GM19240 (cell line): ENCODE data around the gene CASP10.

ENCODE experiments used
- DNase-seq: peaks from one replicate; pipeline ENCODE4 v3.0.0; 2011; ENCODE audit warnings: low spot score; ENCODE audit not compliant: insufficient read length

CASP10 gene

GRCh38 chr2:201196003-201196402 is 13.1 kb downstream of the CASP10 start:
- no peak for DNase-seq

DNA sequence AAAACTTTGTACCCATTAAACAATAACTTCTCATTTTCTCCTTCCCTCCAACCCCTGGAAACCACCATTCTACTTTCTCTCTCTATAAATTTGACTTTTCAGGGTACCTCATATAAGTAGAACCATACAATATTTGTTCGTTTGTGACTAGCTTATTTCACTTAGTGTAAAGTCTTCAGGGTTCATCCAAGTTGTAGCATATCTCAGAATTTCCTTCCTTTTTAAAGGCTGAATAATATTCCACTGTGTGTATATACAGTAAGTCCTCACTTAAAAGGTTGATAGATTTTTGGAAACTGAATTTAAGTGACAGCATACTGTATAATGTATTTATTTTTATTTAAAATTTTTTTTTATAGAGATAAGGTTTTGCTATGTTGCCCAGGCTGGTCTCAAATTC is 13.9 kb downstream of the CASP10 start:
- DNase-seq = no peak

GRCh38 chr2:201197781-201198180 is 14.8 kb downstream of the CASP10 start:
- DNase-seq = no peak

GRCh38 chr2:201199847-201200246 is 16.9 kb downstream of the CASP10 start:
- no peak for DNase-seq

GRCh38 chr2:201200345-201200744 is 17.4 kb downstream of the CASP10 start:
- no peak for DNase-seq

DNA sequence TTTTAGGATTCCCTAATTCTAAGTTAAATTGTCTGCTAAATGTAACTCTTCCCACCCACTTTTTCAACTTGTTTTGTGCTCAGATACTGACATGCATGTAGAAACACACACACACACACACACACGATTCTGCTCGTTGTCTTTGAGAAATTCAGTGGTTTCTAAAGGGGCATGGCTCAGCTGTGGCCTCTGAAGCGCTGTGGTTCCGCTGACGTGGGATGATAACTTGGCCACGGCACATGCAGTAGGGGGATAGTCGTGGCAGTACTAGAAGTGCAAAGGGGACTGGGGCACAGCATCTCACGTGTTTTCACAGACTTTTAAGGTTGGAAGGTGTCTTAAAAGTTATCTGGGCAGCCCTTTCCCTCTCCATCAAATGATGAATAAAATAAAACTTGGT is 18.4 kb downstream of the CASP10 start:
- DNase-seq = no peak

- no peak for DNase-seq
Measured at GRCh38 chr2:201203916-201204654, 21.1 kb downstream of the CASP10 start.

DNA sequence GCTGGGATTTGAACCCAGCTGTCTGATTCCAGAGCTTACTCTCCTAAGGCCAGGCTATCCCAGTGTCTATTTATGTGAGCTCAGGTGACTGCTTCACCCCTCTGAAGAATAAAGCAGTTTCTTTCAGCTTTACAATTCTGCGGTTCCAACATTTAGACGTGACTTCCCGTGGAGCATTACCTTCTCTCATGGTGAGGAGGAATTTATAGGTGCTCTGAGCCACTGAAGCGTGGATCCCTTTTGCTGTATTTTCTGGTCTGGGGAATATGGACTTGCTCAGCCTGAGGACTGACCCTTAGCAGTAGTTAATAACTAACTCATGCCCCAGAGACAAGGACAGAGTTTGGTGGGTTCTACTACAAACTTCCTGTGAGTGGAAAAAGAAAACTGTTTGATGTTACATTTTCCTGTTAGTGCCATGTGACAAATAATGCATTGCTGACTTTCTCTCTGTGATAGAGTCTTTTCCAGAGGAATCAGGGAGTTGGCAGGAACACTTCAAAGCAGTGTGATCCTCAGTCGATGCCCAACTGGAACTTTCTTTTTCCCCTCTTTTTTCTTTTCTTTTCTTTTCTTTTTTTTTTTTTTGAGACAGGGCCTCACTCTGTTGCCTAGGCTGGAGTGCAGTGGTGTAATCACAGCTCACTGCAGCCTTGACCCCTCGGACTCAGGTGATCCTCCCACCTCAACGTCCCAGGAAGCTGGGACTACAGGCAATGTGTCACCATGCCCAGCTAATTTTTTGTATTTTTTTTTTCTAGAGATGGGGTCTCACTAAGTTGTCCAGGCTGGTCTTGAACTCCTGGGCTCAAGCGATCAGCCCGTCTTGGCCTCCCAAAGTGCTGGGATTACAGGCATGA is 21.9 kb downstream of the CASP10 start:
- no peak for DNase-seq

GRCh38 chr2:201205515-201205849 is 22.5 kb downstream of the CASP10 start:
- DNase-seq = no peak

DNA sequence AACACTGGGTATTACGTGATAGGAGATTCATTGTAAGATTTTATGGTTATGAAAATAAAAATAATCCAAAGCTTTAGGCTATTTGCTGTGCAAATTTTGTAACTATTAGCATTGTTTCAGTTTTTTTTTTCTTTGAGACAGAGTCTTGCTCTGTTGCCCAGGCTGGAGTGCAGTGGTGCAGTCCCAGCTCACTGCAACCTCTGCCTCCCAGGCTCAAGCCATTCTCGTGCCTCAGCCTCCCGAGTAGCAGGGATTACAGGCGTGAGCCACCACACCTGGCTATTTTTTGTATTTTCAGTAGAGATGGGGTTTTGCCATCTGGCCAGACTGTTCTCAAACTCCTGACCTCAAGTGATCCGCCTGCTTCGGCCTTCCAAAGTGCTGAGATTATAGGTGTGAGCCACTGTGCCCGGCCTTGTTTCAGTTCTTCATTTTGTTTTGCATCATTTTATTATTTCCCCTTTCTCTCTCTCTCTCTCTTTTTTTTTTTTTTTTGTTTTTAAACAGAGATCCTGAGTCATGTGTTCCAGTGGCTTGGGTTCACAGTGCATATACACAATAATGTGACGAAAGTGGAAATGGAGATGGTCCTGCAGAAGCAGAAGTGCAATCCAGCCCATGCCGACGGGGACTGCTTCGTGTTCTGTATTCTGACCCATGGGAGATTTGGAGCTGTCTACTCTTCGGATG is 25.8 kb downstream of the CASP10 start:
- DNase-seq = no peak

- DNase-seq = no peak
Measured at GRCh38 chr2:201215963-201216362, 33.0 kb downstream of the CASP10 start.

DNA sequence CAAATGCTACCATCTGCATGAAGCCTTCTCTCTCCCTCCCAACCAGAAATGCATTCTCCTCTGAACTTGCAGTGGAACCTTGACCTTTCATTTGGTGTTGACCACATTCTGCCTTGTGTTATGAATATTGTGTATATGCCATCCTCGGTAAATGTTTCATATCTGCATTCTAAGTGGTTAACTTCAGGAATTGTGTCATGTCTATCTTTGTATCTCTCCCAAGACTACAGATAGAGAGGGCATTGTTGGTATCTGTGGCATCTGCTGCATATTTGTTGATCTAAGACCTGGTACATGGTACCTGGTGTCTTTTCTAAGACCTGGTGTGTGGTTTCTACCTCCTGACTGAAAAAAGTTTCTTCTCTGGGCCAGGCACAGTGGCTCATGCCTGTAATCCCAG is 34.0 kb downstream of the CASP10 start:
- DNase-seq = no peak

- no peak for DNase-seq
Measured at GRCh38 chr2:201218780-201219179, 35.8 kb downstream of the CASP10 start.

GRCh38 chr2:201219328-201220096 is 36.6 kb downstream of the CASP10 start:
- no peak for DNase-seq

DNA sequence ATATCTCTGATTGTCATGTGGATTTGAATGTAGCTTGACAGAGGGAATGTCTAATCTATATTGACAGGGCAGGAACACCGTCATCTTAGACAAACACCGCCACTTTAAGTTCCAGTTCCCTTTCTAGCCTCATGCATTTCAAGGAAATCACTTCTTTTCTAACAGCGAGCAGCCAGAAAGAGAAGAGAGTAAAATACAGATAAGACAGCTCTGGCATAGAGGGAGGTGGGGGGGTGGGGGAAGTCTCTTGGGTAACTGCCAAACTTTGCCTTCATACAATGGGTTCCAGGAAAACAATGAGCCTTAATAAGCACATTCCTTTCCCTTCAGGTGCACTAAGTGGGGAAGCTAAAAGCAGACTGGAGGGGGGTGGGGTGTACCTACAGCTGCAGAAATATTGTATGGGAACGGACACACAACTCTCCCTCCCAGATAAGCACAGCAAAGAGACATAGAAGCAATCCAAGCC is 37.2 kb downstream of the CASP10 start:
- DNase-seq = no peak

DNA sequence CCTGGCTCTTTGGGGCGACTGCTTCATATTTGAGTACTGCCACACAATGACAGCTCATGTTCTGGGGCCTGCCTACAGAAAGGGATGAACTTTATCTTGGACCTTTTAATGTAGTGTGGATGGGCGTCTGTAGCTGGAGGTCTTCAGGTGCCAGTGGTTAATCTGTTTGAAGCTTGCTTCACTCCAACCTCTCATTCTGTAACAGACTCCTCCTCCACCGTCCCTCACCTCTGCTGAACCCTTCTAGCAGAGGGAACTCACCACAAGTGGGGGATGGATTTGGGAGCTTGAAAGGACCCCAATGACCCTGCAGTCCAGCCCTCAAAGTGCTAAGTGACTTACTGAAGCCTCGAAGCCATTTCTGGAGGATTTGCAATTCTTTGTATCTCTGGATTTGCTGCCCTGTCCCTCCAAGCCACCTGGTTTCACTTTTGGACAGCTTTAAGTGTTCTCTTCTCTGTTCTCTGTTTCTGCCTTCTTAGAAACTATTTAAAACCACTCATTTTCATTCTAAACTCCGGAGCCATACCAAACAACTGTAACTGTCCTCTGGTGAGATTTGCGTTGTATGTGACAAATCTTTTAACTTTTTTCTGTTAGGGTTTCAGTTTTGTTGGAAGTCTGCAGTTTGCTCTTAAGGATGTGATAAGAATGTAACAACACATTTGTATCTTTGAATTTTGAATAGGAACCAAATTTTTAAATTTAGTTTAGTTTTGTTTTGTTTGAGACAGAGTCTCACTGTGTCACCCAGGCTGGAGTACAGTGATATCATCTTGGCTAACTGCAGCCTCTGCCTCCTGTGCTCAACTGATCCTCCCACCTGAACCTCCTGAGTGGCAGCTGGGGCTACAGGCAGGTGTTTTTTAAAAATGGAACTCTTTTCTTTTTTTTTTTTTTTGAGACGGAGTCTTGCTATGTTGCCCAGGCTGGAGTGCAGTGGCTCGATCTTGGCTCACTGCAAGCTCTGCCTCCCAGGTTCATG is 40.4 kb downstream of the CASP10 start:
- DNase-seq = peak; percentile 44

DNA sequence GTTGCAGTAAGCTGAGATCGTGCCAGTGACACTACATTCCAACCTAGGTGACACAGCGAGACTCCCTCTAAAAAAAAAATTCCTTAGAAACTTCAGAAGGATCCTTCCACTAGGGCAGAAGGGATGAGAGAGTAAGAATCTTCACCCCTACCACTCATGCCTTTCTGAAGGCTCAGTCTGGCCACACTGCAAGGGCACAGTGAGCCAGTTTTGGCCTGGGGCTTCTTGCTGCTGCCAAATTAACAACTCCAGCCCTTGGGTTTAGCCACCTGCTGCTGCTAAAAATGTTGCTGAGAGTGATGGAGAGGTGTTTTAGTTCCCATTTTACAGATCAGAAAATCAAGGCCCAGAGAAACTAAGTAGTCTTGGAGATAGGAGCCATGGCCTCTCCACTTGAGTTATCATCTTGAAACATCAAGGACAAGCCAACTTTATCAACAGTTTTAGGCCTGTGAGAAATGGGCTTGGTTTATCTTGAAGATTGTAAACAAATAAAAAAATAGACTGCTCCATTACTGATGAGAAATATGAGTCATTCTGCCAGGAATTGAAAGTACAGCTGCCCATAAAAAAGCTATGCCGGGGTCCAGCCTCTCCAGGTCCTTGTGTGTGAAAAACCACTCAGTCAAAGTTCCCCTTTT is 45.5 kb downstream of the CASP10 start:
- no peak for DNase-seq

GRCh38 chr2:201228912-201229290 is 46.0 kb downstream of the CASP10 start:
- DNase-seq = no peak

- DNase-seq = peak; percentile 79
Measured at GRCh38 chr2:201231781-201232466, 49.0 kb downstream of the CASP10 start.
